Mucosa of stomach (tissue), 1 donor: Measurements from ENCODE around the gene PRDM8.

Experiments
- H3K27me3 ChIP-seq: one replicate; pipeline ENCODE4 v1.7.0; 2013; ENCODE audit warnings: mild to moderate bottlenecking, low read length; ENCODE audit not compliant: control insufficient read depth, insufficient read depth
- H3K36me3 ChIP-seq: one replicate; pipeline ENCODE4 v1.7.0; 2013; ENCODE audit warnings: low read length; ENCODE audit not compliant: control insufficient read depth, insufficient read depth
- H3K4me1 ChIP-seq: one replicate; pipeline ENCODE4 v1.7.0; 2013; ENCODE audit warnings: mild to moderate bottlenecking, low read length; ENCODE audit not compliant: control insufficient read depth, insufficient read depth
- H3K4me3 ChIP-seq: one replicate; pipeline ENCODE4 v1.7.0; 2013; ENCODE audit warnings: low read length
- H3K9ac ChIP-seq: one replicate; pipeline ENCODE4 v1.7.0; 2013; ENCODE audit warnings: mild to moderate bottlenecking, low read length, moderate library complexity
- H3K9me3 ChIP-seq: one replicate; pipeline ENCODE4 v1.7.0; 2013; ENCODE audit warnings: mild to moderate bottlenecking, low read length, moderate library complexity; ENCODE audit not compliant: control insufficient read depth
- donor health status: Pancreatic carcinoma.

PRDM8 gene

DNA sequence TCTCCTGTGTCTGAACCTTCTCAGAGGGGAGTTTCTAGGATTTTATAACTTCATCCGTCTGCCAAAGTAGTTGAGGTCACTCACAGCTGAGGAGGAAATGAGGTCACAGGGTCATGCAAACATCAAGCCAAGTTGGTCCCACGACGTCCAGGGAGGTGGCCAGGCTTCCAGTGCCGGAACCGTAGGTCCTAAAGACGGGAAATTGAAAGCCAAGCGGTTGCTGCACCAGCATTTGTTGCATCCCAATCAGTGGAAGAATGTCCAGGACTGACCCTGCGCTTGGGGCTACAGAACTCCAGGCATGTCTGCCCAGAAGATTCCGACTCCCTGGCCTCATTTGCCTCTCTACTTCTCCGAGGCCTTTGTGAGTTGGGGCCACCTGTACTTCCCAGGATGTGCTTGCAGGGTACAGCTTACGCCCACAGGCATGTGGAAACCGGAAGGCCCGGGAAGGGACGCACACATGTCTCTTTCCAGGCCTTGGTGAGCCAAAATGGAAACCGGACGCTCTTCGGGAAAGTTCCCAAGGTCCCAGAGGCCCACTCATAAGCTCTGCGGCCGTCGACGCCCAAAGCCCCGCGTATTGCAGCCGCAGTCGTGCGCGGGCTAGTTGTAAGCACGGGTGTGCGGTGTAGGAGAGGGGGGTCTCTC, 9.3 kb downstream of the PRDM8 start:
- no peak overlapping the region for H3K4me3 ChIP-seq
- no peaks in the 10 kb centered on the region for H3K36me3 ChIP-seq
- peaks cover 55% of the 10 kb centered on the region for H3K27me3 ChIP-seq
- no peaks in the 10 kb centered on the region for H3K9me3 ChIP-seq
- H3K4me1 ChIP-seq: peaks cover 5% of the 10 kb centered on the region
- H3K9ac ChIP-seq: no peak overlapping the region

DNA sequence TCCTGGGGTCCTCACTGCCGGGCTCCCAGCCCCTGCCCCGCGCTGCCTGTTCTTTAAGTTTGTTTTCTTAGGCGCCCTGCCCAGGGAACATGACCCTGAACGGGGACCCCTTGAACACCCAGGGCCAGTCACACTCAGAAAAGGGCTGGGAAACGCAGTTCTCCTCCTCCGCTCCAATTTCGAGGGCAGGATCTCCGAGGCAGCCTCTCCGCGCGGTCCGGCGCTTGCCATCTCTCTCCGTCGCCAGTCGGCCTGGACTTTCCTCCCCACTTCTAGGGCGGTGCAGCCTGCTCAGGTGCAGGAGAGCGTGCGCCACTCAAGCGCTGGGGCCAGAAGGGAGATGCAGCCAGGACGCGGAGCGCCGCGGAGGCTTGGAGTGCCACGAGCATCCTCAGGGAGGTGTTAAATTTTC, 9.9 kb downstream of the PRDM8 start:
- no peaks in the 10 kb centered on the region for H3K9me3 ChIP-seq
- H3K27me3 ChIP-seq: peaks cover 49% of the 10 kb centered on the region

DNA sequence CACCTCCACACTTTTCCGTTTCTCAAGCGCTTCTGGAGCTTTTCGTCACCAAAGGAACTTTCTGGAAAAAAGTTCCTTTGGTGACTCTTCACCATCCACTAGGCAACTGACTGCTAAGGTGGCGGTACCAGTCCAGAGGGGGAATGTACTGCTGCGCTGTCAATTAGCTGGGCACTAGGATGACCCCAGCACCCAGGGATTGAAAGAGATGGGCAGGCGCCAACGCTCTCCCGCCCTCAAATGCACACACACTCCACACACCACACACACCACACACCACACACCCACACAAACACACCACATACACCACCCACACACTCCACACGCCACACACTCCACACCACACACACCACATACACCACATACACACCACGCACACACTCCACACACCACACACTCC, 10.4 kb downstream of the PRDM8 start:
- Histone ChIP-seq H3K4me1 (peaks cover 5% of the 10 kb centered on the region), H3K9me3 (no peaks in the 10 kb centered on the region), H3K9ac (no peak overlapping the region), H3K36me3 (no peaks in the 10 kb centered on the region), H3K27me3 (peaks cover 45% of the 10 kb centered on the region), H3K4me3 (no peak overlapping the region)

More for the DNA sequence above, 9.9 kb downstream of the PRDM8 start:
- no peak overlapping the region for H3K4me3 ChIP-seq
- H3K9ac ChIP-seq: no peak overlapping the region
- H3K4me1 ChIP-seq: peaks cover 5% of the 10 kb centered on the region
- no peaks in the 10 kb centered on the region for H3K36me3 ChIP-seq

DNA sequence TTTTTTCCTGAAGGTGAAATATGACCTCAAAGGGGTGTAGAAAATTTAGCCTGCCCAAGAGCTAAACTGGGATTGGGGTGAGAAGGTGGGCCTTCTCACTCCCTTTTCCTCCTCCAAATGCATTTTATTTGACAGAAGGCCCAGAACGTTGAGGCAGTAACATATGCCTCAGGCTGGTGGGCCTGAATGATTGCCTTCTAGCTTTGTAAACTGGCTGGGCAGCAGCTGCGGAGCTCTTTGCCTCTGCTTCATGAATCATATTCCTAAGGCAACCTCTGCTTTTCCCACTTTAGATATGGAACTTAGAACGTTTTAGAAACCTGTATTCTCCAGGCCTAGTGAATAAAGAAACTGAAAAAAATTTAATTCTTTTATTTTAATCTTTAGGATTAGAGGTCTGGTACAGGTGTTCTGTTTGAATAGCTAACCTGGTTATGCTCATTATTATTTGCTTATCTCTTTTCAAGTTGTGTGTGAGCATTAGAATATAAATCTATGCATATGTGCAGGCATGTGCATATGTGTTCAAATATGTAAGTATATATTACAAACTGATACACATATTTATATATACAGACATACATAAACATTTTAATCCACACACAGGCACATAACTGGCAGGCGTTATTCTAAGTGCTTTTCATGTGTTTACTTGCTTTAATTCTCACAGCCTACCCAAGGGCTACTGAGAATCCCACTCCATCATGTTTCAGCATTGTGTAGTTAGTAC, 11.5 kb downstream of the PRDM8 start:
- no peak overlapping the region for H3K9ac ChIP-seq
- H3K27me3 ChIP-seq: peaks cover 35% of the 10 kb centered on the region
- H3K9me3 ChIP-seq: no peaks in the 10 kb centered on the region
- no peak overlapping the region for H3K4me3 ChIP-seq
- H3K4me1 ChIP-seq: no peaks in the 10 kb centered on the region
- no peaks in the 10 kb centered on the region for H3K36me3 ChIP-seq

DNA sequence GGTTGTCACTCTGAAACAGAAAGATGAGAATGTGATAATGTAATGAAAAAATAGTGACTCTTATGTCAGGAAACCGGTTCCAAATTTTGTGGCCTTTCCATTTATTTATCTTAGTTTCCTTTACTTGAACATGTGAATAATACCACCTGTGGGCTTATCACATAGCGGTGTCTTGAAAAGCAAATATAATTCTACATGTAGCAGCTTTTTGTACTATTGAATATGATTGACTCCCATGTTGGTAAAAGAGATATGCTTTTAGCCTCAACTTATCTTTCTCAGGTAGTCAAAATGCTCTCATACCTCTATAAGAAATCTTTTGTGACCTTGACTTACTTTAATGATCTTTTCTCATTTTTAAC, 12.0 kb downstream of the PRDM8 start:
- Histone ChIP-seq H3K36me3 (no peaks in the 10 kb centered on the region), H3K27me3 (peaks cover 30% of the 10 kb centered on the region)

DNA sequence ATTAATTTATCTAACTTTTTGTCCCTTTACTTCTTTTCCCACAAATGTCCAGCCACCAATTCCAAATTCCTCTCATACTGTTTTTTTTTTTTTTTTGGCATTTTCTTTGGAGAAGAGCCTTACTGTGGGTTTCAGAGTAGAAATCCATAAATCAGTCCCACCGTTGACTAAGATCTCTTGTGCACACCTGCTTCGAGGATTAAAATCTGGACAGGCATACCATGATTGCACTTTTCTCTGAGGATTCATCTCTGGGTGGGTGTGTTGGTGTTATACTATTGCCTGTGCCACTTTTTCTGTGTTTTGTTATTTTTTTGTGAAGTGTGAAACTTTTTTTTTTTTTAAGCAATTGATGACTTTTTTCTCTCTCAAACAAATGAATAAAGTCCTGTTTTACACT, 13.2 kb downstream of the PRDM8 start:
- Histone ChIP-seq H3K9ac (no peak overlapping the region), H3K9me3 (no peaks in the 10 kb centered on the region), H3K4me3 (no peak overlapping the region), H3K4me1 (no peaks in the 10 kb centered on the region), H3K27me3 (peaks cover 26% of the 10 kb centered on the region), H3K36me3 (no peaks in the 10 kb centered on the region)

More for the DNA sequence above, 12.0 kb downstream of the PRDM8 start:
- H3K4me3 ChIP-seq: no peak overlapping the region
- H3K9me3 ChIP-seq: no peaks in the 10 kb centered on the region
- H3K9ac ChIP-seq: no peak overlapping the region
- H3K4me1 ChIP-seq: no peaks in the 10 kb centered on the region

DNA sequence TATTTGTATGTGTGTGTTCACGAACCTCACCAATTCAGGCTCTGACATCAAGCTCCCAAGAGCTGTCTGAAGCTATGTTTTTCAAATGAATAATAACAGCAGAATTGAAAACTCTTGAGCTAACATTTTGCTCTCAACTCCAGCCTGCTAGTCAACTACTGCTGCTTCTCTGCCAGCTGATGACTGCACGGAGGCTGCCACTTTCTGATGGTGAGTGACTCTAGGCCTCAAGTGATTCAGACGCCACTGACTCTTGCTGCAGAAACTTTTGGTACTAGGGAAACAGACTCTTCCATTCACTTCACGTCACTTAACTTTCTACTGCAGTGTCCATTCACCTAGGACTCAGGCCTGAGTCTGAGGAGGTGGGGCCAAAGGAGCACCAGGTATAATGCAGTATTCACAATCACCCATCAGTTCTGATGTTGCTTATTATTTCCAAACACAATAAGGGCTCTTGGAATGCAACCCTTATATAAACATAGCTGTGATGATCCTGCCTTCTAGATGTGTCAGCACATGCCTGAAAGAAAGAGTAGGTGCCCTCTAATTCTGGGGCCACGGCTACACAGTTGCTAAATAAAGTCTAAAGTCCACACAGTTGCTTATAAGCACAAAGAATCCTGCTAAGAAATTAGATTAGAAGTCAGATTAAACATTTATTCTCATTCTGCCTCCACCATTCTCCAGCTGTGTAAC, 16.0 kb downstream of the PRDM8 start:
- Histone ChIP-seq H3K4me3 (no peak overlapping the region), H3K27me3 (peaks cover 8% of the 10 kb centered on the region), H3K36me3 (no peaks in the 10 kb centered on the region), H3K4me1 (no peaks in the 10 kb centered on the region), H3K9me3 (no peaks in the 10 kb centered on the region), H3K9ac (no peak overlapping the region)

DNA sequence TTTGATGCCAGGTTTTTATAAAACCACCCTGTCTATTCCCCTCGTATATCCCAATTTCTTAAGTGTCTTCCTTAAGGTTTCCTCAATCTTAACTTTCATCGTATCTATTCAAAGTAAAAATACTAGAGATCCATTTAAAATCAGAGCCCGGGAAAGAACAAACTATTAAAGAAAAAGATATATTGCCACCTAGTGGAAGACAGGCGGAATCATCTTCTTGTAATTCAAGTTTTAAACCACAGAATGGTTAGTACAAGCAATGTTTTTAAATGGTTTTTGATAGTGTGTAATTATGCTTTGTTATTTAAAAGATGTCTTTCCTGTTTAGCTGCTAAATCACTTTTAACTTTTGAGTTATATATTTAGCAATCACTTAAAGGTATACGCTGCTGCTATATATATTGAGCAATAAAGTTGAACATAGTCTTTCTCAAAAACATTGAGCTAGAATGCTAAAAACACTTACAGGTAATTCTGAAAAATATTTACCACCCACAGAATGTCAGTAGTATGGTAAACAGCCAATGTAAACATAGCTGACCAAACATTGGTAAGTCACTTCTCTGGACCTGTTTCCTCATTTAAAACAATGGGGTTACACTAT, 18.2 kb downstream of the PRDM8 start:
- H3K27me3 ChIP-seq: peaks cover 5% of the 10 kb centered on the region
- H3K9me3 ChIP-seq: no peaks in the 10 kb centered on the region
- H3K36me3 ChIP-seq: no peaks in the 10 kb centered on the region
- no peaks in the 10 kb centered on the region for H3K4me1 ChIP-seq
- no peak overlapping the region for H3K4me3 ChIP-seq
- H3K9ac ChIP-seq: no peak overlapping the region

DNA sequence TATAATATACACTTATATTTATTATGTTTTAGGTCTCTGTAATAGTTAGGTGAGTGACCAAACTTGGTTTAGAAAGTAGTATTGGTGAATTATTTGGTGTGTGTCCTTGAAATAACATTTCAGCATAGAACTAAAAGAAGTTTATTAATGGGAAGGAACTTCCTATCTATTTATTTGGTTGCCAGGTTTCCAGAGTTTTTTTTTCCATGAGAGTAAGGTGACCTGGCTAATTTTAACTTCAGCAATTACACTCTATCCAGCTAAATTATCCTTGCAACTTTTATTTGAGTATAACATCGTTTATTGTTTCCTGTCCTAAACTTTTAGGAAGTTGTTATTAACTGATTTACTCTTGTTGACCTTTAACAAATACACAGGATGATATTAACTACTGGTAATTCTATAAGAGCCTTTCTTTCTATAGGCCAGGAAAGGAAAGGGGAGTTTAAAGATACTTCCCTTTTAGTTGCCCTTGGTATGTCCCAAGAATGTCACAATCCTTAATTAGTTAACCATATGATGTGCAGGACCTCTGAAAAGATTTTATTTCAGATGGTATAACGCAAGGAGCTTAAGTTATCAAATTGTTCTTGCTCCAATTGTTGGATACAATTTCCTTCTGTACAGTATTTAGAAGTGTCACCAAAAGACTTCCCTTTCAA, 18.9 kb downstream of the PRDM8 start:
- Histone ChIP-seq H3K27me3 (no peaks in the 10 kb centered on the region), H3K4me1 (no peaks in the 10 kb centered on the region), H3K36me3 (no peaks in the 10 kb centered on the region), H3K9me3 (no peaks in the 10 kb centered on the region), H3K9ac (no peak overlapping the region), H3K4me3 (no peak overlapping the region)

DNA sequence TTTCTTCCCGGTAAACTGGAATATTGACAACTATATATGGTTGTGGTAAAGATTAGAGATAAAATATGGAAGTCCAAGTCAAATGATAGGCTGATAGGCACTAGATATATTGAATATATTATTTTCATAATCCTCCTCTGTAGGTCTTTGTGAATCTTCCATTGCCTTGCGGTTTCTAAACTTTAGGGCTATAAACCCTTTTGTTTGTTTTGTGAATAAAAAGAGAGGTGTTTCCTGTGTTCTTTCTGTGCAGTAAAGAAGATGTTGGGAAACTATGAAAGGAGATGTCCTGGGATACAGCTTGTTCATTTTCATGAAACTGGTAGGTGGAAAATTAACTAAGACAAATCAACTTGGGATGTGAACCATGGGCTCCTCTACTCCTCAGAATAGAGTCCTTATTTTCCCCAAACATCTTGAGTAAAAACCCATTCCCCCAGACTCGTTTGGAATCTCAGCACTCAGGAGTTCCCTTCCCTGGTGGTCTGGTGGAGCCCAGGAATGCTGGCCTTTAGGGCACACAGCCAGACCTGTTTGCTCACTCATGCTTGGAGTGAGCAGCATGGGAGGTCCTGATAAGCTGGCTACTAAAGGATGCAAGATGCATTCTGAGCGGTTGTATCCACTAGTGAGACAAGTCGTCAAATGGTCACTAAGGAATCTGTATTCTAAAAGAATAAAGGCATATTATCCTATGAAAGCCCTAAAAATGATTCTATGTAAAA, 22.2 kb downstream of the PRDM8 start:
- Histone ChIP-seq H3K9ac (no peak overlapping the region), H3K9me3 (no peaks in the 10 kb centered on the region), H3K4me1 (no peaks in the 10 kb centered on the region), H3K36me3 (no peaks in the 10 kb centered on the region), H3K27me3 (no peaks in the 10 kb centered on the region), H3K4me3 (no peak overlapping the region)

DNA sequence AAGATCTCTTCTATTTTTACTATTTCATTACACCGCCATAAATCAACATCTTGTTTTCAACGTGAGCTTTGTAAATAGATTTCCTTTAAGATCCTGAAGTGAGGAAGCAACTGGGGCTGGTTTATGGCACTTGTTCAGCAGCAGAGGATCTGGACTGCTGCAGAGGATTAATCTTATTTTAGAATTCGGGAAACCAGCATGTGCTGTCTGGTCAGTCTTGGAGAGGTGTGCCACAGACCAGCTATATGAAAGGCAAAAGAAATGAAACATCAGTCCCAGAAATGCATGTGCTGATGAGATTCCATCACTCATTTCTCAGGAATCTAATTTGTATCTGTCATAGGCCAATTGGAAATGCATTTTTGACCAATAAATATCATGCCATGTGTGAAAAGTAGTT, 23.4 kb downstream of the PRDM8 start:
- no peaks in the 10 kb centered on the region for H3K36me3 ChIP-seq
- H3K4me1 ChIP-seq: no peaks in the 10 kb centered on the region
- H3K27me3 ChIP-seq: no peaks in the 10 kb centered on the region
- H3K9ac ChIP-seq: no peak overlapping the region
- no peak overlapping the region for H3K4me3 ChIP-seq
- H3K9me3 ChIP-seq: no peaks in the 10 kb centered on the region
